Subcutaneous abdominal adipose tissue (tissue), 5 donors: ENCODE results near the gene NUP188.
A peak's percentile ranks its signal among the peaks of the same experiment; 100 is the strongest.

ENCODE experiments used
- H3K27ac ChIP-seq: one replicate; pipeline ENCODE4 v1.7.0; 2013; ENCODE audit warnings: low read depth, mild to moderate bottlenecking, inconsistent platforms, low read length, moderate library complexity
- H3K27me3 ChIP-seq, 5 donors: one replicate each; pipeline ENCODE4 v1.7.0; 2013; ENCODE audit warnings: low read length in 5 of 5, inconsistent platforms in 1 of 5; ENCODE audit not compliant: control insufficient read depth in 5 of 5, insufficient read depth in 4 of 5
- H3K36me3 ChIP-seq, 5 donors: one replicate each; pipeline ENCODE4 v1.7.0; 2013; ENCODE audit warnings: low read length in 5 of 5; ENCODE audit not compliant: control insufficient read depth in 5 of 5, insufficient read depth in 5 of 5
- H3K4me1 ChIP-seq, 5 donors: one replicate each; pipeline ENCODE4 v1.7.0; 2013; ENCODE audit warnings: low read length in 5 of 5, mild to moderate bottlenecking in 3 of 5, moderate library complexity in 1 of 5; ENCODE audit not compliant: control insufficient read depth in 5 of 5, insufficient read depth in 5 of 5
- H3K4me3 ChIP-seq, 5 donors: one replicate each; pipeline ENCODE4 v1.7.0; 2013; ENCODE audit warnings: low read length in 5 of 5, low read depth in 1 of 5
- H3K9ac ChIP-seq, 5 donors: one replicate each; pipeline ENCODE4 v1.7.0; 2013; ENCODE audit warnings: low read length in 5 of 5, mild to moderate bottlenecking in 4 of 5, moderate library complexity in 3 of 5
- H3K9me3 ChIP-seq, 5 donors: one replicate each; pipeline ENCODE4 v1.7.0; 2013; ENCODE audit warnings: low read length in 5 of 5; ENCODE audit not compliant: control insufficient read depth in 5 of 5
- donor health status: healthy.
- donor health status: healthy.
- donor health status: healthy.
- donor health status: healthy.
- donor health status: healthy.

The NUP188 gene

GRCh38 chr9:129023908-129024233 is 76.4 kb downstream of the NUP188 start:
- no peak overlapping the region for H3K4me3 ChIP-seq
- no peak overlapping the region for H3K27ac ChIP-seq
- no peaks in the 10 kb centered on the region for H3K27me3 ChIP-seq
- H3K36me3 ChIP-seq = peaks cover 0 to 2% (median 0%) of the 10 kb centered on the region in 5 donors
- H3K9me3 ChIP-seq = no peaks in the 10 kb centered on the region
- H3K4me1 ChIP-seq = peaks cover 4 to 28% (median 22%) of the 10 kb centered on the region in 5 donors
- H3K9ac ChIP-seq = no peak overlapping the region

GRCh38 chr9:129026442-129027223 is 79.1 kb downstream of the NUP188 start:
- Histone ChIP-seq H3K9ac (peak overlapping the region; percentile 26 to 87 (median 76)), H3K27ac (no peak overlapping the region), H3K4me1 (peaks cover 4 to 30% (median 24%) of the 10 kb centered on the region in 5 donors), H3K4me3 (peak overlapping the region in 4 of 5 donors; percentile 49 to 82 (median 73)), H3K36me3 (no peaks in the 10 kb centered on the region), H3K27me3 (no peaks in the 10 kb centered on the region), H3K9me3 (no peaks in the 10 kb centered on the region)

GRCh38 chr9:129027224-129027684 is 79.8 kb downstream of the NUP188 start:
- H3K36me3 ChIP-seq = no peaks in the 10 kb centered on the region
- peak overlapping the region; percentile 26 to 93 (median 83) for H3K9ac ChIP-seq
- H3K27ac ChIP-seq = no peak overlapping the region
- H3K9me3 ChIP-seq = no peaks in the 10 kb centered on the region
- H3K4me1 ChIP-seq = peaks cover 4 to 30% (median 24%) of the 10 kb centered on the region in 5 donors
- H3K27me3 ChIP-seq = no peaks in the 10 kb centered on the region
- peak overlapping the region; percentile 49 to 92 (median 78) for H3K4me3 ChIP-seq

- Histone ChIP-seq H3K9me3 (no peaks in the 10 kb centered on the region), H3K4me3 (peak overlapping the region; percentile 49 to 92 (median 78)), H3K36me3 (no peaks in the 10 kb centered on the region), H3K27ac (no peak overlapping the region), H3K27me3 (no peaks in the 10 kb centered on the region), H3K4me1 (peaks cover 4 to 30% (median 24%) of the 10 kb centered on the region in 5 donors), H3K9ac (peak overlapping the region; percentile 26 to 93 (median 83))
Measured at GRCh38 chr9:129027685-129028191, 80.2 kb downstream of the NUP188 start.

- H3K27ac ChIP-seq = no peak within 1 kb of the TSS
Measured at GRCh38 chr9:129028192-129028966, 80.9 kb downstream of the NUP188 start, which contains the start of gene SH3GLB2. Gene SH3GLB2 (minus strand): TSS chr9:129028331. CDS start chr9:129028154, 177 bp downstream.

GRCh38 chr9:129030191-129030590 is 82.7 kb downstream of the NUP188 start:
- Histone ChIP-seq H3K36me3 (no peaks in the 10 kb centered on the region), H3K9ac (no peak overlapping the region), H3K27ac (no peak overlapping the region), H3K4me3 (no peak overlapping the region), H3K4me1 (peaks cover 4 to 23% (median 18%) of the 10 kb centered on the region in 5 donors), H3K9me3 (no peaks in the 10 kb centered on the region), H3K27me3 (no peaks in the 10 kb centered on the region)

More at GRCh38 chr9:129028192-129028966, 80.9 kb downstream of the NUP188 start, which contains the start of gene SH3GLB2:
- Histone ChIP-seq H3K9ac (peak within 1 kb of the TSS; percentile 26 to 93 (median 83)), H3K27me3 (no peaks in the 10 kb centered on the region), H3K36me3 (no peaks in the 10 kb centered on the region), H3K4me1 (peaks cover 4 to 29% (median 24%) of the 10 kb centered on the region in 5 donors), H3K9me3 (no peaks in the 10 kb centered on the region), H3K4me3 (peak within 1 kb of the TSS; percentile 49 to 92 (median 78))

- H3K9me3 ChIP-seq = no peaks in the 10 kb centered on the region
Measured at GRCh38 chr9:129031514-129031913, 84.0 kb downstream of the NUP188 start.

GRCh38 chr9:129032541-129033159 is 85.2 kb downstream of the NUP188 start:
- no peak overlapping the region for H3K27ac ChIP-seq
- no peaks in the 10 kb centered on the region for H3K36me3 ChIP-seq
- H3K9me3 ChIP-seq = no peaks in the 10 kb centered on the region
- peaks cover 6 to 29% (median 20%) of the 10 kb centered on the region in 5 donors for H3K4me1 ChIP-seq
- H3K9ac ChIP-seq = no peak overlapping the region
- no peak overlapping the region for H3K4me3 ChIP-seq
- H3K27me3 ChIP-seq = no peaks in the 10 kb centered on the region

More at GRCh38 chr9:129031514-129031913, 84.0 kb downstream of the NUP188 start:
- H3K4me1 ChIP-seq = peaks cover 4 to 29% (median 19%) of the 10 kb centered on the region in 5 donors
- no peaks in the 10 kb centered on the region for H3K27me3 ChIP-seq
- H3K36me3 ChIP-seq = no peaks in the 10 kb centered on the region
- no peak overlapping the region for H3K4me3 ChIP-seq
- H3K27ac ChIP-seq = no peak overlapping the region
- H3K9ac ChIP-seq = no peak overlapping the region

- Histone ChIP-seq H3K4me1 (peaks cover 7 to 32% (median 23%) of the 10 kb centered on the region in 5 donors), H3K27me3 (no peaks in the 10 kb centered on the region), H3K9ac (no peak overlapping the region), H3K4me3 (no peak overlapping the region), H3K36me3 (no peaks in the 10 kb centered on the region), H3K9me3 (no peaks in the 10 kb centered on the region), H3K27ac (no peak overlapping the region)
Measured at GRCh38 chr9:129033216-129033615, 85.7 kb downstream of the NUP188 start.
